Activated CD4-positive, alpha-beta T cell treated with anti-CD3 and anti-CD28 coated beads, Interleukin-2, amount 10 ng/mL, durations not matched to agents 7 days and 5 days (primary cell): ENCODE measurements around the gene CDH13. TPM values are rescaled to one million over a fixed set of nuclear protein-coding genes. Genes with fewer than 3 reads are reported as not detected.

Source experiments
- CTCF ChIA-PET: fragments of 350-600 bp; sonication (Branson Sonifier 250); formaldehyde crosslinking; loops from one replicate; lab custom pipeline; 2021; ENCODE audit warnings: antibody characterized with exemption; lab: Charles Lee
- POLR2A ChIA-PET: fragments of 350-600 bp; sonication (Branson Sonifier 250); formaldehyde crosslinking; loops from one replicate; lab custom pipeline; 2021; ENCODE audit warnings: antibody characterized with exemption; lab: Charles Lee
- DNase-seq: peaks from one replicate; pipeline ENCODE4 v3.0.0-alpha.2; 2020
- H3K27ac Mint-ChIP-seq: one replicate; pipeline ENCODE4 v1.8.0; 2021; ENCODE audit warnings: mild to moderate bottlenecking, moderate library complexity, mixed read lengths
- H3K27me3 Mint-ChIP-seq: one replicate; pipeline ENCODE4 v1.8.0; 2021; ENCODE audit warnings: mixed read lengths
- H3K36me3 Mint-ChIP-seq: one replicate; pipeline ENCODE4 v1.8.0; 2021; ENCODE audit warnings: low read depth, mixed read lengths
- H3K4me1 Mint-ChIP-seq: one replicate; pipeline ENCODE4 v1.8.0; 2021; ENCODE audit warnings: mixed read lengths
- H3K4me3 Mint-ChIP-seq: one replicate; pipeline ENCODE4 v1.8.0; 2021; ENCODE audit warnings: mild to moderate bottlenecking, moderate library complexity, mixed read lengths
- H3K9me3 Mint-ChIP-seq: one replicate; pipeline ENCODE4 v1.8.0; 2021; ENCODE audit warnings: mixed read lengths
- total RNA-seq, 2 experiments: library from RNA; stranded (reverse); gene quantifications; one replicate each; pipeline ENCODE4 v1.2.3, GENCODE V29; 2021

The CDH13 gene
- total RNA-seq, result not detected

- Mint-ChIP-seq H3K4me1 (peaks cover 3% of the 10 kb centered on the region), H3K4me3 (no peak within 1 kb of the TSS)
- CTCF ChIA-PET, result no interaction called here
Measured at GRCh38 chr16:82626791-82627261, at the start of gene CDH13. Gene CDH13 (plus strand): TSS chr16:82626969.

GRCh38 chr16:82580298-82580890, 46.4 kb upstream of the CDH13 start:
- H3K27ac Mint-ChIP-seq, result no peak overlapping the region
- no peaks in the 10 kb centered on the region for H3K36me3 Mint-ChIP-seq
- no peak overlapping the region for H3K4me3 Mint-ChIP-seq
- DNase-seq, result no peak
- ChIA-PET POLR2A (no interaction called here), CTCF (no interaction called here)
- no peaks in the 10 kb centered on the region for H3K9me3 Mint-ChIP-seq
- no peaks in the 10 kb centered on the region for H3K4me1 Mint-ChIP-seq
- H3K27me3 Mint-ChIP-seq, result no peaks in the 10 kb centered on the region

More at GRCh38 chr16:82626791-82627261, at the start of gene CDH13:
- Mint-ChIP-seq H3K27me3 (peaks cover 83% of the 10 kb centered on the region), H3K36me3 (no peaks in the 10 kb centered on the region), H3K9me3 (no peaks in the 10 kb centered on the region), H3K27ac (no peak within 1 kb of the TSS)
- POLR2A ChIA-PET, result no interaction called here
- DNase-seq, result no peak

GRCh38 chr16:82582975-82583374, 43.8 kb upstream of the CDH13 start:
- Mint-ChIP-seq H3K36me3 (no peaks in the 10 kb centered on the region), H3K9me3 (no peaks in the 10 kb centered on the region), H3K4me1 (no peaks in the 10 kb centered on the region), H3K27ac (no peak overlapping the region), H3K4me3 (no peak overlapping the region), H3K27me3 (no peaks in the 10 kb centered on the region)
- POLR2A ChIA-PET, result no interaction called here
- DNase-seq, result no peak
- CTCF ChIA-PET, result no interaction called here

- H3K4me1 Mint-ChIP-seq, result no peaks in the 10 kb centered on the region
- no peak overlapping the region for H3K4me3 Mint-ChIP-seq
- CTCF ChIA-PET, result no interaction called here
- no peak for DNase-seq
- H3K27me3 Mint-ChIP-seq, result no peaks in the 10 kb centered on the region
- H3K9me3 Mint-ChIP-seq, result no peaks in the 10 kb centered on the region
- no peak overlapping the region for H3K27ac Mint-ChIP-seq
- H3K36me3 Mint-ChIP-seq, result no peaks in the 10 kb centered on the region
- POLR2A ChIA-PET, result no interaction called here
Measured at GRCh38 chr16:82583422-82583821, 43.3 kb upstream of the CDH13 start.

- no peaks in the 10 kb centered on the region for H3K27me3 Mint-ChIP-seq
- no peaks in the 10 kb centered on the region for H3K36me3 Mint-ChIP-seq
- no peak overlapping the region for H3K27ac Mint-ChIP-seq
- POLR2A ChIA-PET, result no interaction called here
- CTCF ChIA-PET, result no interaction called here
- no peaks in the 10 kb centered on the region for H3K9me3 Mint-ChIP-seq
- H3K4me1 Mint-ChIP-seq, result no peaks in the 10 kb centered on the region
- no peak for DNase-seq
- no peak overlapping the region for H3K4me3 Mint-ChIP-seq
Measured at GRCh38 chr16:82584553-82585152, 42.1 kb upstream of the CDH13 start.

GRCh38 chr16:82585675-82586074, 41.1 kb upstream of the CDH13 start:
- DNase-seq, result no peak
- ChIA-PET CTCF (no interaction called here), POLR2A (no interaction called here)
- Mint-ChIP-seq H3K36me3 (no peaks in the 10 kb centered on the region), H3K9me3 (no peaks in the 10 kb centered on the region), H3K4me3 (no peak overlapping the region), H3K27ac (no peak overlapping the region), H3K4me1 (no peaks in the 10 kb centered on the region), H3K27me3 (no peaks in the 10 kb centered on the region)

- Mint-ChIP-seq H3K27ac (no peak overlapping the region), H3K9me3 (no peaks in the 10 kb centered on the region), H3K36me3 (no peaks in the 10 kb centered on the region), H3K27me3 (no peaks in the 10 kb centered on the region), H3K4me1 (no peaks in the 10 kb centered on the region), H3K4me3 (no peak overlapping the region)
- CTCF ChIA-PET, result no interaction called here
- no peak for DNase-seq
- POLR2A ChIA-PET, result no interaction called here
Measured at GRCh38 chr16:82586130-82586529, 40.6 kb upstream of the CDH13 start.

GRCh38 chr16:82587289-82587688, 39.5 kb upstream of the CDH13 start:
- Mint-ChIP-seq H3K4me1 (no peaks in the 10 kb centered on the region), H3K9me3 (no peaks in the 10 kb centered on the region), H3K36me3 (no peaks in the 10 kb centered on the region), H3K4me3 (no peak overlapping the region), H3K27ac (no peak overlapping the region), H3K27me3 (no peaks in the 10 kb centered on the region)
- CTCF ChIA-PET, result no interaction called here
- POLR2A ChIA-PET, result no interaction called here
- DNase-seq, result no peak

- Mint-ChIP-seq H3K4me3 (no peak overlapping the region), H3K36me3 (no peaks in the 10 kb centered on the region), H3K9me3 (no peaks in the 10 kb centered on the region), H3K4me1 (no peaks in the 10 kb centered on the region), H3K27me3 (no peaks in the 10 kb centered on the region), H3K27ac (no peak overlapping the region)
- DNase-seq, result no peak
- CTCF ChIA-PET, result no interaction called here
- POLR2A ChIA-PET, result no interaction called here
Measured at GRCh38 chr16:82589407-82589806, 37.4 kb upstream of the CDH13 start.

GRCh38 chr16:82594114-82594513, 32.7 kb upstream of the CDH13 start:
- Mint-ChIP-seq H3K27me3 (peaks cover 10% of the 10 kb centered on the region), H3K4me3 (no peak overlapping the region), H3K4me1 (no peaks in the 10 kb centered on the region), H3K9me3 (peaks cover 2% of the 10 kb centered on the region), H3K27ac (no peak overlapping the region), H3K36me3 (no peaks in the 10 kb centered on the region)
- DNase-seq, result no peak
- ChIA-PET CTCF (no interaction called here), POLR2A (no interaction called here)

GRCh38 chr16:82598771-82599170, 28.0 kb upstream of the CDH13 start:
- H3K27me3 Mint-ChIP-seq, result peaks cover 10% of the 10 kb centered on the region
- no peaks in the 10 kb centered on the region for H3K36me3 Mint-ChIP-seq
- peaks cover 2% of the 10 kb centered on the region for H3K9me3 Mint-ChIP-seq
- CTCF ChIA-PET, result no interaction called here
- no peak overlapping the region for H3K27ac Mint-ChIP-seq
- no peaks in the 10 kb centered on the region for H3K4me1 Mint-ChIP-seq
- no peak for DNase-seq
- H3K4me3 Mint-ChIP-seq, result no peak overlapping the region
- POLR2A ChIA-PET, result no interaction called here

- H3K36me3 Mint-ChIP-seq, result no peaks in the 10 kb centered on the region
- H3K4me1 Mint-ChIP-seq, result no peaks in the 10 kb centered on the region
- no peak overlapping the region for H3K4me3 Mint-ChIP-seq
- peaks cover 9% of the 10 kb centered on the region for H3K27me3 Mint-ChIP-seq
- H3K27ac Mint-ChIP-seq, result no peak overlapping the region
- DNase-seq, result no peak
- POLR2A ChIA-PET, result no interaction called here
- H3K9me3 Mint-ChIP-seq, result peaks cover 2% of the 10 kb centered on the region
- CTCF ChIA-PET, result interaction anchor here (0.5 kb wide), 1 partner anchor 59 kb away, joined by 3 read pairs; no protein-coding TSS in a partner anchor
Measured at GRCh38 chr16:82601989-82602640, 24.7 kb upstream of the CDH13 start.

- Mint-ChIP-seq H3K4me3 (no peak overlapping the region), H3K27me3 (peaks cover 2% of the 10 kb centered on the region), H3K9me3 (no peaks in the 10 kb centered on the region), H3K36me3 (no peaks in the 10 kb centered on the region), H3K4me1 (no peaks in the 10 kb centered on the region), H3K27ac (no peak overlapping the region)
- ChIA-PET POLR2A (no interaction called here), CTCF (no interaction called here)
- DNase-seq, result no peak
Measured at GRCh38 chr16:82603784-82604411, 22.9 kb upstream of the CDH13 start.
